GM21723 (cell line): ENCODE data around the gene BLTP3A.

Experiments used
- ATAC-seq: cut with Tn5 transposase; IDR thresholded peaks from one replicate; pipeline ENCODE4 v1.9.1; 2021; ENCODE audit warnings: mild to moderate bottlenecking, moderate library complexity; ENCODE audit not compliant: unreplicated experiment

Gene BLTP3A

DNA sequence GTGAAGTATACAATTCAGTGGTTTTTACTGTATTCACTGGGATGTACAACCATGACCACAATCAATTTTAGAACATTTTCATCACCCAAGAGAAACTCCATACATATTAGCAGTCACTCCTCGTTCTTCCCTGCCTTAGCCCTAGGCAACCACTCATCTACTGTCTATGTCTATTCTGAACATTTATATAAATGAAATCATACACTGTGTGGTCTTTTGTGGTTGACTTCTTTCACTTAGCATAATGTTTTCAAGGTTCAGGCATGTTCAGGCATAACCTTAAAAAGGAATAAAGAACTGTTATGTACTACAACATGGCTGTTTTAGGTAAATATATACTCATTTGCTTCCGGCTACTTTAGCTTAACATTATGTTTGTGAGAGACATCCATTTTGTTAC is 37.3 kb downstream of the BLTP3A start:
- ATAC-seq: no peak

DNA sequence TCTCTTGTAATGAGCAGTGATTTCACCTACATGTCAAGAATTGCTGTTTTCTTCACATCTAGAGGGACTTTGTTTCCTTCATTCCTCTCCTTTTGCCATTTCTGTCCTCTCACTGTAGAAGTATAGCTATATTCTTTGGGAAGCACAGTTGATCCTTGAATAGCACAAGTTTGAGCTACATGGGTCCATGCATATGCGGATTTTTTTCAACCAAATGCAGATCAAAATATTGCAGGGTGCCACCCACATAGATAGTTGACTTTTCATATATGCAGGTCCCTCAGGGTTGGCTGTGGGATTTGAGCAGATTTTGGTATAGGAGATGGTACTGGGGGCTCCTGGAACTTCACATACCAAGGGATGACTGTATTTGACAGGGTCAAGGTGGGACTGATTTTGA is 41.1 kb downstream of the BLTP3A start:
- ATAC-seq: no peak

DNA sequence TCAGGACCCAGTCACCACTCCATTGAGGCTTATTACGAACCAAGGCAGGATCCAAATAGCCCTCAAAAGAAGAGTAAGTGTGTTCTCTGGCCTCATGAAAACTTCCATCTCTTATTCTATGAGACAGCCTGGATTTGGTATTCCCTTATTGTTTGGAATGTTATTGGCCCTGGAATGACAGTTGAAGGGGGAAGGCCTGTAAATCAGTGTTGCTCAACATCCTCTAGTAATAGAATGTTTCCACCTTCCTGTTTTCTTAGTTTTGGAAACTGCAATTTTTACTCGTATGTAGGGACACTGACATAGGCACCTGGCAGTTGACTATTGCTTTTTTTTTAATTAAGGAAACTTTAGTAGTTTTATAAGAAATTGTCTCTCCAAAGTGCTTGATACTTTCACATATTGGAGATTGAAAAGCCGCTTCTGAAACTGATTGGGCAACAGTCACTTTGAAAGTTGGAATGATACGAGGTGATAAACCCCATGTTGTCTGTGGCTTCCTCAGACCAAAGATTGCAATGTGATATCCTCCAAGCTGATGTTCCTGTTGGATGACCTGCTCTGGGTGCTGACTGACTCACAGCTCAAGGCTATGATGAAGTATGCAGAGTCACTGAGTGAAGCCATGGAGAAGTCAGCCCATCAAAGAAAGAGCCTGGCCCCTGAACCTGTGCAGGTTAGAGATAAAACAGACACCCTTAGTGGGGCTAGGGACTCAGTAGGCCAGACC is 43.1 kb downstream of the BLTP3A start:
- ATAC-seq: no peak

DNA sequence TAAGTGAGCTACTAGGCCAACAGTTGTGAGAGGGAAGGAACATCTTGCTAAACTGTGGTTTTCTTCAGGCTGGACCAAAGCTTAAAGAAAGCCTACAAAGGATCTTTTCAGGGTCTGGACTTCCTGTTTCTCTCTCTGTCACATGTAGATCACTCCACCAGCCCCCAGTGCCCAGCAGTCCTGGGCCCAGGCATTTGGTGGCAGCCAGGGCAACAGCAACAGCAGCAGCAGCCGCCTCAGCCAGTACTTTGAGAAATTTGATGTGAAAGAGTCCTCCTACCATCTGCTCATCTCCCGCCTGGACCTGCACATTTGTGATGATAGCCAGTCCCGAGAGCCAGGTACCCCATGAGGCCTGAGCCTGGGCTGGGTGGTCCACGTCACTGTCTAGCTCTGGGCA is 44.1 kb downstream of the BLTP3A start:
- ATAC-seq: no peak

DNA sequence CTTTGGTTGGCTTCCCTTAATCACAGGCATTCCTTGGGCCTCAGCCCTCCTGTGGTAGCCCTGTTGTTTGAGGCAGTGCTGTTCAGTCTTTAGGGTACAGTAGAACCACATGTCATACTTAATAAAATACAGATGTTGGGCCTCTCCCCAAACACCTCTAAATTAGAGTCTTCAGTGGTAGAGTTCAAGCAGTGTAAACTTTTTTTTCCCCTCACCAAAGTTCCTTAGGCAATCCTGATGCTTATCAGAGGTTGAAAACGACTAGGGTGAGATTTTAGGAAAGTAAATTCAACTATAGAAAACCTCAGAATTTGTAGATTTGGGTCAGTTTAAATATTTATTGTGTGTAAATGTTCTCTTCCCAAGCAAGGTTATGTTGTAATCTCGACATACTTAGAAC is 44.6 kb downstream of the BLTP3A start:
- no peak for ATAC-seq

DNA sequence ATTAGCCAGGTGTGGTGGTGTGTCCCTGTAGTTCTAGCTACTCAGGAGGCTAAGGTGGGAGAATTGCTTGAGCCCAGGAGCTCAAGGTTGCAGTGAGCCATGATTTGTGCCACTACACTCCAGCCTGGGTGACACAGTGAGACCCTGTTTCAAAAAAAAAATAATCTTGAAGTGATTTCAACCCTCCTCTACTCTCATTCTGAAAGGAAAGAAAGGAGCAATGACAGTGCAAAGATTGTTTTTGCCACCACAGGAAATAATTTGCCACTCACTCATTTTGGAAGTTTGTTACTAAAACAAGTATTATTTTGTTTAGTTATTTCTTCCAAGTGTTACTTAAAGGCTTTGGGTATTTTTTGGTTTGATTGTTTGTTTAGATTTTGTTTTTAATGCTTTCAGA is 45.6 kb downstream of the BLTP3A start:
- ATAC-seq: no peak

DNA sequence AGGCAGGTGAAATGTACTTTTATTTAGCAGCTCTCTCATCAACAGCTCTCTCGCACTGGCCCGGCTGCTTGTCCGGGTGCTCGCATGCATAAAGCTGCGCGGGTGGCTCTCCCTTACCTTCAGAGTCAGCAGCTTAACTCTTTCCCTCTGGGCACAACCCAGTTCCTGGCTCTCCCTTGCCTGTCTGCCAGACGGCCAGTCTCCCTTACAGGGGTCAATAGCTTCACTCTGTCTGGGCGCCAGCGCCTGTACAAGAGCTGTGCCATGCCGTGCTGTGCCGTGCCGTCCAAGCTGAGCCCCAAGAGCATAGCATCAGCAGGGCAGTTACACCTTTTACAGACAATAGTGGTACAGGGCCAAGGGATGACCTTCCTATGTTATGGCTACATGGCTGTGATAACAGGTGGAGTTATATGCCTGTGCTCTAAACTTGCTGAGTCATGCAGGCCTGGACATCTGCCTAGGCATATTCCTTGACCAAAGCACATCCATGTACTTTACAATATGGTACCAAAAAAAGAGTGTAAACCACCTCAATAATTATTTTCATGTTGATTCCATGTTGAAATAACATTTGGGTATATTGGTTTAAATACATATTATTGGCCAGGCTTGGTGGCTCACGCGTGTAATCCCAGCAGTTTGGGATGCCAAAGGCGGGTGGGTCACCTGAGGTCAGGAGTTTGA is 47.9 kb downstream of the BLTP3A start:
- no peak for ATAC-seq
